Astrocyte of the hippocampus (primary cell): ENCODE results near the gene SCGB3A1.

Experiments used
- DNase-seq: peaks from one replicate; pipeline ENCODE4 v3.0.0; 2011; ENCODE audit warnings: low read depth, low spot score

The SCGB3A1 gene

DNA sequence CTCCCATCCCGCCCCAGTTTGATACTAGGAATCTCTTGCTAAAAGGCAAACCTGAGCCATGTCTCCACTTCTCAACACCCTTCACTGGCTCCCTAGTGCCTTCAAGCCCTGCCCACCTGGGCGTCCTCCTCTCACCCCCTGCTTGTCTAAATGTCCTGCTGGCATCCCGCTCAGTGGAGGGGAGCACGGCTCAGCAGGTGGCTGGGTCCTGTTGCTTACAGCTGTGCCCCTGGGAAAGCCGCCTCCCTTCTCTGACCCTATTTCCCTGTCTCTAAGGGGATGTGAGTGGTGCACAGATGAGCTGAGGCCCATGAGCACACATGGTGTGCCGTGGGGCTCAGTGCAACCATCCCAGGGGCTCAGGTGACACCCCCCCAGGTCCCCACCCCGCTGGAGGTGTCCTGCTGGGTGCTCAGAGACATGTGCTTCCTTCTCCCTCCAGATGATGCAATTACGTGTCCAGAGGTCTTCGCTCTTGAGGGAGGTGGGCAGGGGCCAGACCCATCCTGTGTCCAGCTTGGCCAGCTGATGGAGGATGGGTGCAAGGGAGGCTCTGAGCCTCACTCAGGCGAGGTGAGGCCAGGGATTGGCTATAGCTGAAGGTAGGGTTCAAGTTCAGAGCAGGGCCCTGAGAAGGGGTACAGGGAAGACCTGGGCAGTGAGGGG lies 34.0 kb upstream of the SCGB3A1 start:
- no peak for DNase-seq

- no peak for DNase-seq
Measured at GRCh38 chr5:180624587-180624986, 33.3 kb upstream of the SCGB3A1 start.

DNA sequence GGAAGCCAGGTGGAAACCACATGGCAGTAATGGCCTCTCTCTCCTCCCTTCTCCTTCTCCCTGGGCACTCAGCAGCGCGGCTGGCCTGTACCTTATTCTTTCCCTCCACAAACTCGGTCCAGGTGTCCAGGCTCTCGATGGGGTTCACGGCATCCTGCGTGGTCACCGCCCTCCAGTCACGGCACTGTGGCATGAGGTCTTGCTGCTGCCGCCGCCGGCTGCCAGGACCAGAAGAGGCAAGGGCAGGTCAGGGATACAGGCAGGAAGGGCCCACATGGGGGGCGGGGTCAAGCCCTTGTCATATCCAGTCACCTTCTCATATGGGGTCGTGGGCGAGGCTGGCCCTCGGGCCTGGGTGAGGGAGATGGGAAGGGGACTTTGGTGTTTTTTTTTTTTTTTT lies 32.5 kb upstream of the SCGB3A1 start:
- DNase-seq = no peak

DNA sequence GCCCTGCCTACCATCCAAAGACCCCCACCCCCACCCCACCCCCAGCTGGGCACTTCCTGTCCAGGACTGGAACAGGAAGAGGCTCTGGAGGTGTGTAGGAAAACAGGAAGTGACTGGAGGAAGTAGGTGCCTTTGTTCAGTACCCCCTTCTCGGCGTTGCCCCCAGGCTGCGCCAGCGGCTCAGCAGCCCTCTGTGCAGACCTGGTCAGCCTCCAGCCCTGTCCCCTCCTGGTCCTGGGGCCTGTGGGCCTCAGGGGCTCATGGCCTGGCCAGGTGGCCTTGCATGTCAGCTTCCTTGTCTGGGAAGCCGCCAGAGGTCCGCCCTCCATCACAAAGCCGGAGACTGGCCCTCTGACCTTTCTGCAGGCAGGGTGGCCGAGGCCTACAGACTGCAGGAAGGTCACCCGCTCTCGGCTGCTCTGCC lies 32.1 kb upstream of the SCGB3A1 start:
- DNase-seq = no peak

- DNase-seq = no peak
Measured at GRCh38 chr5:180622910-180623309, 31.6 kb upstream of the SCGB3A1 start.

DNA sequence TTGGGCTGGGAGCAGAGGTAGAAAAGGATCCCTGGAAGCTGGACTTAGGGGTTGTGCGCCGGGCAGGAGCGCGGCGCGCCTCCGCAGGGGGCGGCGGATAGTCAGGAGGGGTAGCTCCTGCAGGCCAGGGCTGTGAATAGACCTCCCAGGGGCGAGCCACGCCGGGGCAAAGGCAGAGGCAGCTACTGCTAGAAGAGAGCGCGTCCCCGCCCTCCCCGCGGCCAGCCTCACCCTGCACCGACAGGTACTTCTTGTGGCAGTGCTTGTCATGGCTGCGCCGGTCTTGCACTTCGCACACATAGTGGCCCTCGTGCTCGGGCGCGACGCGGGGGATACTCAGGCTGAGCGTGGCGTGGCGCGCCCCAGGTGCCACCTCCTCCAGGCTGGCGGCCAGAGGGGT lies 30.0 kb upstream of the SCGB3A1 start:
- DNase-seq = no peak

DNA sequence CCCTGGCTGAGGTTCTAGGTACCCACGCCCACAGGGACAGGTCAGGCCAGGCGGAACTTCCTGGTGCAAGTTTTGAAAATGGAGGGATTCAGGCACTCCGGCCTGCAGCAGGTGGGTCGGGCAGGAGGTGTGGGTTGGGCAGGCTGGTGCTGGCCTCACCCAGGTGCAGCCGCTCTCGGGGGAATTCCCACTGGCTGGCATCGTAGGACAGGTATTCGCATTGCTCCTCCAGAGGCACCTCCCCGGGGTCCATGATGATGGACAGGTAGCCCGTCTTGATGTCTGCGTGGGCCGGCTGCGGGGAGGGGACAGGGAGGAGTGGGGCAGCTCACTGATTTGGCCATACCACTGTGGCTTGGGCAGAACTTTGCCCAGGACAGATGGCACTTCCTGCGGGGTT lies 28.7 kb upstream of the SCGB3A1 start:
- no peak for DNase-seq

- DNase-seq = no peak
Measured at GRCh38 chr5:180619563-180619915, 28.2 kb upstream of the SCGB3A1 start.

DNA sequence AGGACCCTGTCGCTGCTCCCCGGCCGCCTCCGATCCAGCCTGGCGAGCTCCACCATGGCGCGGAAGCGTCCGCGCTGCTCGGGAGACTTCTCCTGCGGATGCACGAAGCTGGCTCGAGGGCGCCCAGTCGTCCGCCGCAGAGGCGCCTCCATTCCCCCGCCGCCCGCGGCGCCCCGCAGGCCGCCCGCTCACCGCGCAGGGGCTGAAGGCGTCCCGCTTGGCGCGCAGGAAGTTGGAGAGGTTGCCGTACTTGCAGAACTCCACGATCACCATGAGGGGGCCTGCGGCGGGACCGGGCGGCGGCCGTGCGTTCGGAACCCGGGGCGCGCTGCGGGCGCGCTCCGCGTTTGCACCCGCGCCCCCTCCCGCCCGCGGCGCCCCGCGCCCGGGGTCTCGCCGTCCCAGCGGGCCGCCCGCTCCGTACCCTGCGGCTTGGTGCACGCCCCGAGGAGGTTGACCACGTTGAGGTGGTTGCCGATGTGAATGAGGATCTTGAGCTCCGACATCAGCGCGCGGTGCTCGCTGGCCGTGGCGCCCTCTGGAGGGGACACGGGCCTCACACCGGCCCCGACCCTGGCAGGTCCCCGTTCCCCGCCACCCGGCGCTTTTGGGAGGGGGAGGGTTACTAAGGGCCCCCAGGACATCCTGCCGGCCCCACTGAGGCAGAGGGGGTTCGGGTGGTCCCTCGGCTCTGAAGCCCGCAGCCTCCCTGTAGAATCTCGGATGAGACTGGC lies 27.7 kb upstream of the SCGB3A1 start:
- peak; percentile 76 for DNase-seq

GRCh38 chr5:180618487-180618828 lies 27.2 kb upstream of the SCGB3A1 start:
- DNase-seq = no peak

DNA sequence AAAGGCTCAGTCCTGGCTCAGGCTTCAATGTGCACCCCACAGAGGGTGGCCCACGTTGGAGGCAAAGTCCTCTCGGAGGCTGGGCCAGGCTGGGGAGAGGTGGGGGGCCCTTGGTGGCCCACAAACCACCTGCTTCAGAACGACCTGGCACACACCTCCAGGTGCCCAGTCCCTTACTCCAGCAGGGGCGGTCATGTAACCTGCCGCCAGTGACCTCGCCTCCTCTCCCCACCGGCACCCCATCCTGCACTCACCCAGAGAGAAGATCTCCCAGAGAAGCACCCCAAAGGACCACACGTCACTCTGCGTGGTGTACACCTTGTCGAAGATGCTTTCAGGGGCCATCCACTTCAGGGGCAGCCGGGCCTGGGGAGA lies 22.5 kb upstream of the SCGB3A1 start:
- DNase-seq = no peak

GRCh38 chr5:180613188-180613813 lies 22.0 kb upstream of the SCGB3A1 start:
- DNase-seq = no peak

DNA sequence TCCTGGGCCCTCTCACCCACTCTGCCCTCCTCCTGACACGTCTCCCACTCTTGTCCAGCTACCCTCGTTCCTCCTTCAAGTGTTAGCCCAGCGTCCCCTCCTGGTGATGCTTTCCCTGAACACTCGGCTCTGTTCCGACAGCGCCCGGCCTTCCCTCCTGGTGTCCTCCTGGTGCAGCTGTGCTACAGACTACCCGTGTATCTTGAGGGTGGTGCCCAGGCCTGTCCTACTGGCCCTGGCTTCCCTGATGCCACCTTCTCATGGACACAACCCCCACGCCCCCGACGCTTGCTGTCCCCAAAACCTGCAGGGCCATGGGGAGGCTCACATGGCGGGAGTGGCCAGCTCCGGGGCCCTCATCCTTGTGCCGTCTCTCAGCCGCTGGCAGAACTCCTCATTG lies 21.4 kb upstream of the SCGB3A1 start:
- no peak for DNase-seq

DNA sequence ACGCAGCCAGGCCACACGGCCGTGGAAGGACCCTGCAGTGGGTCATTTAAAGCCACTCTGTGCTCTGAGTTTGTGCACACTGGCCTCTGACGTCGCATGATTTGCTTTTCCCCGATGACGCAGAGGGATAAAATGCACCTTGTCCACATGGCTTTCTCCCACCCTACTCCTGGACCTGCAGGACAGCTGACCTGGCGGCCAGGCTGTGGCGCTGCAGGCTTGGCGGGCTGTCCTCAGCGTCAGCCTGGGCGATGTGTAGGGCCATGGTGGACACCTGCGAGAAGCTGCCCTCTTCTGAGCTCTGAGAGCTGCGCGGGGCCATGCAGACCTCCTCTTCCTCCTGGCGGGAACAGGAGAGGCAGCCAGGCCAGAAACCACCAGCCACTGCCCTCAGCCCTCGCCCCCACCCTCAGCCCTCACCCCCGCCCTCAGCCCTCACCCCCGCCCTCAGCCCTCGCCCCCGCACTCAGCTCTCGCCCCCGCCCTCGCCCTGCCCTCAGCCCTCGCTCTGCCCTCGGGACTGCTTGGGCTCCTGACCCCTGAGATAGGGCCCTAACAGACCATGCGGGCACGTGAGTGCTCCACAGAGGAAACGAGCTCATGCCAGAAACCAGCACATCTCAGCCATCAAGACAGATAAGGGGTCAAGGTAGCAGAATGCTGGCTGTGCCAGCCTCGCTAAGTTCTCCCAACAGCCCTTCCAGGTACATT lies 20.0 kb upstream of the SCGB3A1 start:
- no peak for DNase-seq

DNA sequence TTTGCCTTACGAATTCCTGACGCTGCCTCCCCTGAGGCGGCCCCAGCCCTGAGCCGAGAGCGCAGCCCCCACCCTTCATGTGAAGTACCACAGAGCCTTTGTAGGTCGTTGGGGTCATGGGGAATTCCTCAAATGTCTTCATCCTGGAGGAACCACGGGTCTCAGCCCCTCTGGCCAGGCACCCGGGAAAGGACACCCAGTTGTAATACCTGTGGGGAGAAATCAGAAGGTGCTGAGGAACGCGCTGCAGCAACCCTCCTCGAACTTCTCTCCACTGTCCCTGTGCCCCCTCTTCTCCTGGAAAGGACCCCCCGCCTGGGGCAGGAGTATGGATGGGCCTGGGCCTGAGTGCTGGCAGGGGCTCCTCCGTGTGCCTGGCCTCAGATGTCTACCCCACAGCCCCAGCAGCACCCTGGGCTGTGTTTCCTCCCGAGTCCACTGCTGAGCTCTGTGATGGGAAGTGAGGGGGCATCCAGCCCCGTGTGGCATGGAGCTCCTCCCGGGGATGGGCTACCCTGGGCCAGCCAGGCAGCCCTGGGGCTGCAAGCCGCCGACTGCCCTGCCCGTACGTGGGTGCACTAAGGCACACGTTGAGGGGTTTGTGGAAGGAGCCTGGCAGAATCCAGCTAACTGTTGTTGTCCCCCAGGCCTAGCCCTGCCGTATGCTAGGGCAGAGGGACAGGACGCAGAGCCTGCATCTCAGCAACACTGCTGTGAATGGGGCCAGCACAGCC lies 18.7 kb upstream of the SCGB3A1 start:
- no peak for DNase-seq

GRCh38 chr5:180609386-180609785 lies 18.1 kb upstream of the SCGB3A1 start:
- no peak for DNase-seq

DNA sequence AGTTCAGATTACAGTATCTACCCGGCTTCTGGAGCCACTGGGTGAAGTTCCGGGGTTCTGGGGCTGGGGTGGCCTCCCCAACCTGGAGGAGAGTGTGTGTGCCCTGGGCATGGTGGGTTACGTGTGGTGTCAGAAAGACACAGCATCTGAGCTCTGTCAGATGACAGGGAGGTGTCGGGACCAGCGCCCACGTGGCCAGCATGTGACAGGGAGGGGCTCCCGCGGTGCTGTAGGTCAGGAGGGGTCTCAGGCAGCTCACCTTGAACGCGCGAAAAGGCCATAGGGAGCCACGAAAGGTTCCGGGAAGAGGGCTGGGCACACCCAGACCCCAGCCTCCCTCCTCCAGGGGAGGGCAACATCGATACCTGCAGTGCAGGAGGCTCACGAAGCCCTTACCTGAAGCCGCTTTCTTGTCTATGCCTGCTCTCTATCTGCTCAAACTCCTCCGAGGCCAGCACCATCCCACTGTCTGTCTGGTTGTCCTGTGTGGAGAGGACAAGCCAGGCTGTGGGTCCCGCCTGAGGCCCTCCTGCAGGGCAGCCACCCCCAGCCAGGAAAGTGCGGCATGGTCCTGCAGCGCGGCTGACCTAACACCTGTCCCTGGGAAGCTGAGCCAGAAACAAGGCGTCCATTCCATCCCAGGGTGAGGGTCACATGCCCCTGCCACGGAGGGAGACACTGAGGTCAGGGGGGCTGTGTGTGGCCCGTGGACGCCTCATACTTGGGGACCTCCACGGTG lies 17.4 kb upstream of the SCGB3A1 start:
- no peak for DNase-seq

- DNase-seq = no peak
Measured at GRCh38 chr5:180607861-180608571, 16.7 kb upstream of the SCGB3A1 start.

DNA sequence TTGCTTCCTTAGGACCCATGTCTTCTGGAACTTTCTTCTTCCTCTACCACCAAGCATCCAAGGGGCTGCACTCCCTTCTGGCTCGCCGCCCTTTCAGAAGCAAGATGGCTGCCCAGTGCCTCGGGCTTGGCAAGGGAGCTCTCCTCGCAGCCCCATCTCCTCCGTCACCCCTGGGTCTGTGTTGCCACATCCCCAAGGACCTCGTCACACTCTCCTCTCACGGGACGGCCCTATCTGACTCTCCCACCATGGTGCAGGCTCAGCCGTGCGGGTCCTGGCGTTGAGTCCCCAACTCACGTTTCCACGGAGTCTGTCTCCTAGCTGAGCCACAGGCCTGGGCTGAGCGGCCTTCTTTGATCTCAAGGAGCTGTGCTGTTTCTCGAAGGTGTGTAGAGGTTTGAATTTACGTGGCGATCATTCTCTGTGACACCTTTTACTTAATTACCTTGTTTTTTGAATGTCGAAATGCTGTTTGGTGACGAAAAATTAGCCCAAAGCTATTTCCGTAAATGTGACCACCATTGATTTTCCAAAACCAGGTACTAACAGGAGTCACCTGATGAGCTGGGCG lies 15.0 kb upstream of the SCGB3A1 start:
- DNase-seq = no peak

GRCh38 chr5:180605554-180606214 lies 14.4 kb upstream of the SCGB3A1 start:
- DNase-seq = peak; percentile 61
